Ovary (tissue), 9 donors: Measurements from ENCODE around the gene MOGAT1. TPM values are rescaled to one million over a fixed set of nuclear protein-coding genes. Genes with fewer than 3 reads are reported as not detected.

Experiments used
- DNase-seq, 5 donors: peaks; one replicate each; pipeline ENCODE4 v3.0.0-alpha.2; 2019 to 2020
- H3K27ac ChIP-seq, 2 donors: fragments of 200-600 bp; one replicate each; pipeline versions ENCODE4 v1.5.1 to v1.8.0; 2019 to 2022
- H3K27me3 ChIP-seq: fragments of 200-600 bp; one replicate; pipeline ENCODE4 v1.8.0; 2022
- H3K36me3 ChIP-seq: fragments of 200-600 bp; sonication (generic); one replicate; pipeline ENCODE4 v1.5.1; 2019
- H3K4me1 ChIP-seq: one replicate; pipeline ENCODE4 v1.8.1; 2013; ENCODE audit warnings: mild to moderate bottlenecking, moderate library complexity; ENCODE audit not compliant: insufficient read depth
- H3K4me3 ChIP-seq: fragments of 200-600 bp; sonication (generic); one replicate; pipeline ENCODE4 v1.5.1; 2017
- H3K9me3 ChIP-seq, 2 donors: fragments of 200-600 bp in 1 of 2; sonication (generic) in 1 of 2; one replicate each; pipeline versions ENCODE4 v1.5.1 to v1.8.1; 2013 to 2019; ENCODE audit warnings: mild to moderate bottlenecking in 1 of 2, moderate library complexity in 1 of 2
- EP300 ChIP-seq: sonication (generic); formaldehyde crosslinking; IDR thresholded peaks from one replicate; pipeline ENCODE4 v1.6.1; 2017; ENCODE audit warnings: antibody characterized with exemption
- POLR2A ChIP-seq: fragments of 450-650 bp; IDR thresholded peaks from one replicate; pipeline ENCODE4 v1.6.1; 2017; ENCODE audit warnings: antibody characterized with exemption, mild to moderate bottlenecking, moderate library complexity
- whole genome bisulfite sequencing, 3 donors: extraction: QIAGEN DNeasy Blood & Tissue Kit in 1 of 3; methylation state at CpG; one replicate each; pipeline versions ENCODE4 v1.1.5 to v1.1.7; 2013 to 2017; 5-methylcytosine and 5-hydroxymethylcytosine counted together
- intact Hi-C, 4 donors: fragments of 100-400 bp; cut with DNase I; formaldehyde crosslinking; loops; one replicate each; pipeline versions ENCODE4 v1.11.0 to v1.15.1; 2022 to 2023
- polyA plus RNA-seq, 2 donors: library from polyadenylated mRNA; stranded (reverse); fragments of 200-250 nt in 1 of 2; fragments of 350-450 nt in 1 of 2; fragmentation: Illumina TruSeq in 1 of 2; extraction: RNeasy Lipid Tissue Mini Kit (QIAGEN cat#74804) in 1 of 2; gene quantifications; one replicate each; pipeline ENCODE4 v1.2.3, GENCODE V29; 2013 to 2014
- total RNA-seq, 7 donors: library from RNA; depleted of rRNA in 2 of 7; stranded (reverse); fragments of >200 nt in 2 of 7; fragmentation: NEBNext Ultra II Directional in 3 of 7; extraction: Animal tissue kit (Norgen Biotek cat#: 25700) in 3 of 7; gene quantifications; one replicate each; pipeline versions ENCODE4 v1.1.0 to v1.2.4, GENCODE V29; 2016 to 2023
- TF ChIP-seq, protein P1 (sequence below), 3 donors: fragments of 450-650 bp in 2 of 3; fragments of 200-600 bp in 1 of 3; IDR thresholded peaks; one replicate each; pipeline versions ENCODE4 v1.5.1 to v1.8.0; 2016 to 2022; ENCODE audit warnings: antibody characterized with exemption in 3 of 3, mild to moderate bottlenecking in 1 of 3
- donor health status: DM: no; HTN: no; CAD: no; lungs with moderate emphysema.
- donor health status: DM: no; HTN: no; CAD: no.
- donor health status: Bipolar disorder and iron deficiency.
- donor health status: DM: yes; HTN: yes; CAD: no.
- donor health status: DM: no; HTN: no; CAD: no.
- donor health status: DM: yes; HTN: yes; CAD: no.

Gene MOGAT1
- total and polyA plus RNA-seq, 9 donors, result not detected

DNA sequence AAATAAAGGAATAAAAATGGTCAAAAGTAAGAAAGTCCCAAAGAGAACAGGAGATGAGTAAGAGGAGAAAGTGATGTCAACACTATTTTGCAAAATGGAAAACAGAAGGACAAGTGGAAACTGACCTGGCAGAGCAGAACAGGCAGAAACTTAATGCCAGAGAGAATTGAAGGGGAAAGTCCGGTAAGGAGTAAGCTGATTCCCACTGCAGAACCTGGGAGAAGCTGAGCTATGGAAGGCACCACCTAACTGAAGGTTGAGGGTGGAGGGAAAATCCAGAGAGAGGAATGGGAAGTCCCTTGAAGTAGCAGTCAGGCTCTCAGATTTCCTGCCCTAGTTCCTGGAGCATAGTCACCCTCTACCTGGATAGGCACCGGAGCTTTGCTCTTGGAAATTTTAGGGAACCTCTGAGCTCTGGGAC is 59.8 kb downstream of the MOGAT1 start:
- intact Hi-C loops, result no loop called here
- no peaks in the 10 kb centered on the region for H3K27me3 ChIP-seq
- no peak overlapping the region for H3K27ac ChIP-seq
- 89 to 95% (median 95%) methylated on average over 2 of the region's 2 CpGs for WGBS, 3 donors
- no peaks in the 10 kb centered on the region for H3K9me3 ChIP-seq
- TF ChIP-seq EP300 (no peak), POLR2A (no peak)
- TF ChIP-seq, protein P1, sequence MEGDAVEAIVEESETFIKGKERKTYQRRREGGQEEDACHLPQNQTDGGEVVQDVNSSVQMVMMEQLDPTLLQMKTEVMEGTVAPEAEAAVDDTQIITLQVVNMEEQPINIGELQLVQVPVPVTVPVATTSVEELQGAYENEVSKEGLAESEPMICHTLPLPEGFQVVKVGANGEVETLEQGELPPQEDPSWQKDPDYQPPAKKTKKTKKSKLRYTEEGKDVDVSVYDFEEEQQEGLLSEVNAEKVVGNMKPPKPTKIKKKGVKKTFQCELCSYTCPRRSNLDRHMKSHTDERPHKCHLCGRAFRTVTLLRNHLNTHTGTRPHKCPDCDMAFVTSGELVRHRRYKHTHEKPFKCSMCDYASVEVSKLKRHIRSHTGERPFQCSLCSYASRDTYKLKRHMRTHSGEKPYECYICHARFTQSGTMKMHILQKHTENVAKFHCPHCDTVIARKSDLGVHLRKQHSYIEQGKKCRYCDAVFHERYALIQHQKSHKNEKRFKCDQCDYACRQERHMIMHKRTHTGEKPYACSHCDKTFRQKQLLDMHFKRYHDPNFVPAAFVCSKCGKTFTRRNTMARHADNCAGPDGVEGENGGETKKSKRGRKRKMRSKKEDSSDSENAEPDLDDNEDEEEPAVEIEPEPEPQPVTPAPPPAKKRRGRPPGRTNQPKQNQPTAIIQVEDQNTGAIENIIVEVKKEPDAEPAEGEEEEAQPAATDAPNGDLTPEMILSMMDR (IDR thresholded peaks at IDR 0.05), result no peak
- H3K4me3 ChIP-seq, result no peak overlapping the region
- peaks cover 9% of the 10 kb centered on the region for H3K4me1 ChIP-seq
- no peak for DNase-seq
- H3K36me3 ChIP-seq, result no peaks in the 10 kb centered on the region

DNA sequence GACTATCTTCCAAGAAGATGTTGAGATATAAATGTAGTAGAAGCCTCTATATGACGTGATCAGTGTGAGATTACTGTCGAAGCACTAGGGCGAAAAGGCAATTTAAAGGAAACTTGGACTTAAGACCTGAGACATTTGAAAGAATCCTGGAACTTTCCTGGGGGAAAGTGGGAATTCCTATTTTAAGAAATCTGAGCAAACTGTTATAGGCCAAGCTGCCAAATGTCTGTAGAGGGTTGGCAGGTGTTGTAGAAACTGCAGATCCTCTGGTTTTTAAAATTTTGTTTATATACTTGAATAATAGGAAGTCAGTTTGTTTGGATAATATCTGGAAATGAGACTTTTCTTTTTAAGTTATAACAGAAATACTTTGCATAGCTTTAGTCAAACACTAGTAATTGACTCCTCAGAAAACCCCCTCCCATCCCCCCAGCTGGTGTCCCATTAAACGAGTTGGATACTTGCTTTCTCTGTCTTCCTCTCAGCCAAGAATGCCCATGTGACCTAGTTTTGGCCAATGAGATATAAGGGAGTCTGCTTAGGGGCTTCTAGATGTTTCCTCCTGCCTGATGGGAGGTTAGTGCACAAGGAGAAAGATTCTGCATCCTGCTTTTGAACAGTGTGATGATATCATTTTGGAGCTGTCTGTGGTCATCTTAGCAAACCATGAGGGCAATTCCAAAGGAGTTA is 61.2 kb downstream of the MOGAT1 start:
- Histone ChIP-seq H3K27ac (no peak overlapping the region), H3K9me3 (no peaks in the 10 kb centered on the region), H3K4me3 (no peak overlapping the region), H3K4me1 (peaks cover 9% of the 10 kb centered on the region), H3K36me3 (no peaks in the 10 kb centered on the region), H3K27me3 (no peaks in the 10 kb centered on the region)
- TF ChIP-seq EP300, result no peak
- intact Hi-C loops, result no loop called here
- 26 to 47% (median 39%) methylated on average over 4 of the region's 4 CpGs for WGBS, 3 donors
- no peak for DNase-seq

DNA sequence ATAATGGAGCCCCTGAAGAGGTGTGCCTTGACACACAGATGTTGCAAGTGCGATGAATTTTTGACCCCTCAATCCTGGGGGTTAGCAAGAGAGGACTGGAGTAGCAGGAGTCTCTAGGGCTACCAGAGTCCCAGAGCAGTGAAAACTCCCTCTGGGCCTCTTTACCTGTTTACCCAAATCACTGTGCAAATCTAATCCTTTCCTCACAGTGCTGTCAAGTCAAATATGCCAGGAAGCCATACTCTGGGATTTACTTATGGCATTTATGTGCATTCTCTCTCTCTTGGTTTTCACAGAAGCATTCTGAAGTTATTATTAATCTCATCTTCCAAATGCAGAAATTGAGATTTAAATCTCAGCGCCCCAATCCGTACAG is 62.0 kb downstream of the MOGAT1 start:
- 97% methylated on average over 3 of the region's 3 CpGs for WGBS, 3 donors
- DNase-seq, result no peak
- Histone ChIP-seq H3K4me1 (peaks cover 9% of the 10 kb centered on the region), H3K9me3 (no peaks in the 10 kb centered on the region), H3K27me3 (no peaks in the 10 kb centered on the region), H3K27ac (no peak overlapping the region), H3K4me3 (no peak overlapping the region), H3K36me3 (no peaks in the 10 kb centered on the region)
- TF ChIP-seq EP300, result no peak
- intact Hi-C loops, result no loop called here

DNA sequence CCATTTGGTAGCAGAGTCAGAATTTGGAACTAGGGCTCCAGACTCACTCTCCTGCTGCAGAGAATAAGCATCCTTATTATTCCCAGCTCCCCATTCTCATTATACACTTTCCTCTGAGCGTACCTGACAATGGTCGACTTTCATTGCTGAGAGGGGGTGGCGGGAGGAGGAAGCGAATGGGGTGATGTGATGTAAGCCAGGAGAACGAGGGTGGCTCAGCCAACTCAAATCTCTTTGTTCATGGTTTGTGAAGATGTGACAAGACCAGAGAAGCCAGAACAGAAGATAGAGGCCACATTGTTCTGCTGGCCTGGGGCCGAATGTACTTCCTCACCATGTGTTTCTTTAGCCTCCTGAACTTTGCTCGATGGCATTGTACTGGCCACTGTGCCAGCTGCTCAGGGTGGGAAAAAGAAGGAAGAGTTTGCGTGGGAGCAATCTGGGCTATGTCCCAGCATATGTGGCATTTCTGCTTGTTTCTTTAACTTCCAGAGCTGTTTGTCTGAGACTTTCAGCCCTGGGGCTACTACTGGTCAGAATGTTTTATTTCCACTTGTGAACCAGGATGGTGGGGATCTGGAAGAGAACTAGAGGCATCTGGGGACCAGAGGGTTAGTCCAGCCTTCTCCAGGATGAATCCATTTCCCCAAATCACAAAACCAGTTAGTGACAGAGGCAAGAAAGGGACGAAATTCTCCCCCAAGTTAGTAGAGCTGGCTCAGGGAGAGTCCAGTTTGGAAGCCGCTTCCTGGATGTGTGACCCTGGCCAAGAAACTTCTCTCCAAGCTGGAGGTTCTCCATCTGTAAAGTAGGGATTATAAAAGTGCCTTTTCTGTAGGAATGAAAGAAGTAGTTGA is 62.6 kb downstream of the MOGAT1 start:
- no peak overlapping the region for H3K4me3 ChIP-seq
- intact Hi-C loops, result no loop called here
- no peak for DNase-seq
- WGBS, 3 donors, result 59 to 68% (median 61%) methylated on average over 10 of the region's 10 CpGs
- H3K36me3 ChIP-seq, result no peaks in the 10 kb centered on the region
- H3K4me1 ChIP-seq, result peaks cover 9% of the 10 kb centered on the region
- H3K9me3 ChIP-seq, result no peaks in the 10 kb centered on the region
- no peak overlapping the region for H3K27ac ChIP-seq
- TF ChIP-seq, protein P1 (IDR thresholded peaks at IDR 0.05), result no peak
- TF ChIP-seq POLR2A (no peak), EP300 (no peak)
- H3K27me3 ChIP-seq, result no peaks in the 10 kb centered on the region

DNA sequence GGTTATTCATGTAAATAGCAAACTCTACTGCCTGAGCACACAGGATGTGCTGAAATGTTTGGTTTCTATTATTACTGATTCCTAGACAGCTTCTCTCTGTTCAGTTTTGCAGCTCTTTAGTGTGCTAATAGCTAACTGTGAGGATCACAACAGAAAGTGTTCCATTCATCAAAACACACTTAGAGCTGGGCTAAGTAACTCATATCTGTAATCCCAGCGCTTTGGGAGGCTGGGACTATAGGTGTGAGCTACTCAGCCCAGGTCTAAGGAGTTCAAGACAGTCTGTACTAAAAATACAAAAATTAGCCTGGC is 63.2 kb downstream of the MOGAT1 start:
- TF ChIP-seq POLR2A (no peak), EP300 (no peak)
- TF ChIP-seq, protein P1 (IDR thresholded peaks at IDR 0.05), result no peak
- H3K4me1 ChIP-seq, result peaks cover 9% of the 10 kb centered on the region
- intact Hi-C loops, result no loop called here
- no peaks in the 10 kb centered on the region for H3K36me3 ChIP-seq
- WGBS, 3 donors, result 92% methylated on average over 1 of the region's 1 CpG
- no peak overlapping the region for H3K27ac ChIP-seq
- DNase-seq, result no peak
- H3K4me3 ChIP-seq, result no peak overlapping the region
- no peaks in the 10 kb centered on the region for H3K9me3 ChIP-seq
- no peaks in the 10 kb centered on the region for H3K27me3 ChIP-seq
